ENCODE measurements around the gene ZSWIM5.

The ZSWIM5 gene

DNA sequence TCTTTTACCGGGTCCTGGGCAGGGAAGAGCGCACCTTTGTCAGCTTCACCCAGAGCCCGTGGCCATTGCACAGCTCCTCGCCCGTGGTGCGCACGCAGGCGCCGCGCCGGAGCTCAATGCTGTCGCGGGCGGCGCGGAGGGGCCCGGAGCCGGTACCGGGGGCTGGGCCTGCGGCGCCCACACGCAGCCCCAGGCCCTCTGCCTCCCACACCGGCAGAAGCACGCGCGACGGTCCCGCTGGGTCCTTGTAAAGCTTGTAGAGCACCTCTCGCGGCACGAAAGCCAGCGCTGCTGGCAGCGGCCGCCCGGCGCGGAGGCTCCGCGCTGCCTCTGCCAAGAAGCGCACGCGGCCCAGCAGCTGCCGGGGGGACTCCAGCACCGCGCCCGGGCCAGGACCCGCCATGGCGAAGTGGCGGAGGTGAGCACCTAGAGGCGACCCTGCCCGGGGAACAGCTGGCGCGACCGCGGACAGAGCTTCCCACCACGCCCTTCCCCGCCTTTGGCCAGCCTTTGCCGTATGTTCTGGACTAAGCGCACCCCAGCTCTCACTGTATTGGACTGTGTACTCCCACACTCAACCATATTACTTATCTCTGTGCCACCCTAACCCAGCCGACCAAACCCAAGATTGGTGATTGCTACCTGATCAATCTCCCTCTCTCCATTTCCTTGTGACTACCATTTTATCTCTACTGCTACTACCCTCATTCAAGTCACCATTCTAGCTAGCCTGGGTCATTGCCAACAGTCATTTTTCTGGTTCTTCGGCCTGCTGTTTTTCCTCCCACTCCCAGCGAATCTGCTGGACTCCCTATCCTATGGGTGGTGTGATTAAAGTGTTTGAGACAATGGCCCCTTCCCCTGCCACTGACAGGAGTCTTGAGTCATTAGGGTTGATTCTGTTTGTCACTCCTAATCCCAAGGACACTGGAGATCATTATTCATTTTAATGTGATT, 195.3 kb downstream of the ZSWIM5 start, which contains the start of gene HECTD3:
TSS of gene HECTD3 (minus strand) at position 470 of the 957 bp plus-strand sequence. CDS start at position 403, 67 bp downstream.
- DNase-seq (ENCODE audit: low read depth) = peak; percentile 65
- H3K4me3 ChIP-seq (ENCODE audit: low read depth, low read length) = peak within 1 kb of the TSS; percentile 93
- TF ChIP-seq, protein P1, sequence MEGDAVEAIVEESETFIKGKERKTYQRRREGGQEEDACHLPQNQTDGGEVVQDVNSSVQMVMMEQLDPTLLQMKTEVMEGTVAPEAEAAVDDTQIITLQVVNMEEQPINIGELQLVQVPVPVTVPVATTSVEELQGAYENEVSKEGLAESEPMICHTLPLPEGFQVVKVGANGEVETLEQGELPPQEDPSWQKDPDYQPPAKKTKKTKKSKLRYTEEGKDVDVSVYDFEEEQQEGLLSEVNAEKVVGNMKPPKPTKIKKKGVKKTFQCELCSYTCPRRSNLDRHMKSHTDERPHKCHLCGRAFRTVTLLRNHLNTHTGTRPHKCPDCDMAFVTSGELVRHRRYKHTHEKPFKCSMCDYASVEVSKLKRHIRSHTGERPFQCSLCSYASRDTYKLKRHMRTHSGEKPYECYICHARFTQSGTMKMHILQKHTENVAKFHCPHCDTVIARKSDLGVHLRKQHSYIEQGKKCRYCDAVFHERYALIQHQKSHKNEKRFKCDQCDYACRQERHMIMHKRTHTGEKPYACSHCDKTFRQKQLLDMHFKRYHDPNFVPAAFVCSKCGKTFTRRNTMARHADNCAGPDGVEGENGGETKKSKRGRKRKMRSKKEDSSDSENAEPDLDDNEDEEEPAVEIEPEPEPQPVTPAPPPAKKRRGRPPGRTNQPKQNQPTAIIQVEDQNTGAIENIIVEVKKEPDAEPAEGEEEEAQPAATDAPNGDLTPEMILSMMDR (IDR thresholded peaks at IDR 0.05; ENCODE audit: low read depth, low read length, missing control alignments) = no peak

DNA sequence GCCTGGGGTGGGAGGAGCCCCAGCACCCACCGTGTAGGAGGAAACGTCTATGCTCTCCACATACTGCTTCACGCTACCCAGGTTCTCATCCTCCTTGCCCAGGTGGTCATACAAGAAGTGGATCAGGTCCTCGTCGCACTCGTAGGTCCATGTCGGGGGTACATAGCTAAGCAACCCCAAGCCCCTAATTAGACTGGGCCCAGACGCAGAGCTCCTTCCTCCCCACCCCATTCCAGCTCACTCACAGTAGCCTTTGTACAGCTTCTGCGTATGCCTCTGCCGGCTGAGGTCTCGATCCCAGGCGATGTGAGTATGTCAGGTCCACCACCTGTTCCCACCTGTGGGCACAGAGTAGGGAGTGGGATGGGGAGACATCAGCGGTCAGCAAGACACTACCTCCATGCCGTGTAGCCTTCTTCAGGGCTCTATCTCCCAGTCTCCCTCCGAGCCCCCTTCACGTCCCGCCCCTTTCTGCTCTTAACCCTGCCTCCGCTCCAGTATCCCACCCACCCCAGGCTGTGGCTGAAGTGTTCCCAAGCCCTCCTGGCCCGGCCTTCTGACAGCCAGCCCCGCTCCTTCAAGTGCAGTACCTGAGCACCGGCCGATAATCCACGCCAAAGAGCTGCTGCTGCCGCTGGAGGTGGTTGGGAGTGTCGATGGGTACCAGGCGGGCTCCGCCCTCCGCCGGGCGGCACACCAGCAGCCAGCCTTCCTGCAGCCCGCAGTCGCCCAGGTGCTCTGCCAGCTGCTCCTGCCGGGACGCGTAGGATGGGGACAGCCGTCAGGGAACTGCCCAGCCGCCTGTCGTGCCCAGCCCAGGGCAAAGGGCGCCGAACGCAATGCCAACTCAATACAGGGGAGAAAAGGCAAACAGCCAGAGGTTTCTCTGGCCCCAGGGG, 196.2 kb downstream of the ZSWIM5 start:
- peak overlapping the region; percentile 93 for H3K4me3 ChIP-seq (ENCODE audit: low read depth, low read length)
- TF ChIP-seq, protein P1 (IDR thresholded peaks at IDR 0.05; ENCODE audit: low read depth, low read length, missing control alignments) = no peak
- DNase-seq (ENCODE audit: low read depth) = no peak

DNA sequence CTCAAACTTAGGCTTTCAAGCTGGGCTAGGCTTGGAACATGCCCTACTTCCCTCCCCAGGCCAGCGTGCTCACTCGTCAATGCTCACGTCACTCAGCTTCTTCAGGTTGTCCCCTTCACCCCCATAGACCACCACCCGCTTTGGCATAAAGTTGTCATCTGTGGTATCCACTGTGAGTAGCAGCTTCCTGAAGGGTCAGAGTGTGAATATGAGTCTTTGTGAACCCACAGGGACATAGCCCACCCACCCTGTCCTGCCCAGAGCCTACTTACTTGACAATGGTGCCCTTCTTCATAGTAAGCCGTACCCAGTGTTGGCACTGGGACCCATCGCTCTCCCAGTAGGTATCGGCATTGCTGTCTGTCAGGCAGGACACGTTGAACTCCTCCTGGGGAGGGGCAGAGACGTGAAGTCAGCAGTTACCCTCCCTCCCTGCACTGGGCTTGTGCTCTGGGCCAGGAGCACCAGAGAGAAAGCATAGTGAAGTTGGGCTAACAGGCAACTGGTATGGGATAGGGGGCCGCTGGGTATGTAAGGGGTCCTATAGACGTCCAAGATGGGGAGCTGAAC, 197.0 kb downstream of the ZSWIM5 start:
- DNase-seq (ENCODE audit: low read depth) = no peak
- H3K4me3 ChIP-seq (ENCODE audit: low read depth, low read length) = no peak overlapping the region; the same call in 1 of the 2 replicates
- TF ChIP-seq, protein P1 (IDR thresholded peaks at IDR 0.05; ENCODE audit: low read depth, low read length, missing control alignments) = no peak

DNA sequence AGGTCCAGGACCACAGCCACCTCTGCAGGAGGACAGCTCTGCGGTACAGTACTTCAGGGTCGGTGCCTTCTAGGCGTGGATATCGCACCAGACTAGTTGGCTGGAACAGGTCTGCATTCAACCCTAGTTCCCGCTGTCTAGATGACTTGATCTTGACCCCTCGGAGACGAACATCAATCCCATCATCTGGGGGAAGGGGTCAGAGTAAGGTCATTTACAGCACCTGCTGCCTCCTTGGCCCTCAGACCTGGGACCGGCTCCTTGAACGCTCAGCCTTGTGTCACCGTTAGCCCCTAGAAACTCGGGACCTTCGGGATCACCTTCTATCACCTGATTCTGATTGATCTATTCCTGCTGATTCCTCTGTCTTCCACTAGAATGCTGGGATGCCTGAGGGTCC, 197.9 kb downstream of the ZSWIM5 start:
- no peak overlapping the region for H3K4me3 ChIP-seq (ENCODE audit: low read depth, low read length)
- TF ChIP-seq, protein P1 (IDR thresholded peaks at IDR 0.05; ENCODE audit: low read depth, low read length, missing control alignments) = no peak
- DNase-seq (ENCODE audit: low read depth) = no peak

DNA sequence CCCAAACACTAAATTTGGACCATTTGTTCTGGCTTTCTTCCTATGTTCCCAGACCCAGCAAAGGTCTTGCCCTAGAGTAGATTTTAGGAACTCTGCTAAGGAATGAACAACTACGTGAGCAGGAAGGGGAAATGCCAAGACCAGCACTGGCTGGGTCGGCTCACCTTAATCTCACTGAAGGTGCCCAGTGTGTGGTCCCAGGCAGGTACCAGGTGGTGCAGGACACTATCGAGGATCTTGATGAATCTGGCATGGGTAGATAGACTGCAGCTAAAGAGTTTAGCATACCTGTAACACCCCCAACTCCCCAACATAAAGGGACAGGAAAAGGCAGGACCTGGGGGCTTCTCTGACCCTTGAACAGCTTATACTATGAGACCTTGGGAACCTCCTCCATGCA, 198.3 kb downstream of the ZSWIM5 start:
- DNase-seq (ENCODE audit: low read depth) = no peak
- no peak overlapping the region for H3K4me3 ChIP-seq (ENCODE audit: low read depth, low read length)
- TF ChIP-seq, protein P1 (IDR thresholded peaks at IDR 0.05; ENCODE audit: low read depth, low read length, missing control alignments) = no peak

DNA sequence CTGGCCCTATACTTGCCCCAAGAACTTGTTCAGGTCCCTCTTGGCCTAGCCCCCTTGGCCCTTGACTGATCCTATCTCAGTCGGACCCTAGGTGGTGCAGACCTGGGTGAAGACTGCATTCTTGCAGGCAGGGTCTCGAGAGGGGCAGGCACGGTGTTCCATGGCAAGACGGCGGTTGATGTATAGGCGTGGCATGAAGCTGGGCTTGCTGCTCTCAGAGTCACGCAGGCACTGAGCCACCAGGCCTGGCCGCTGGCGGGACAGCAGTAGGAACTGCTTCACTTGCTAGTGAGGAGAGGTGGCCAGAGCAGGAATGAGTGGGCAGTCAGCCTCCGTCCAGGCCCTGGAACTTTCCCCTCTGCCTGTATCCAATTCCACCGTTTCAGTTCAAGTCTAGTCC, 199.1 kb downstream of the ZSWIM5 start:
- DNase-seq (ENCODE audit: low read depth) = no peak
- no peak overlapping the region for H3K4me3 ChIP-seq (ENCODE audit: low read depth, low read length)
- TF ChIP-seq, protein P1 (IDR thresholded peaks at IDR 0.05; ENCODE audit: low read depth, low read length, missing control alignments) = no peak
